Coronary artery (tissue), 2 donors: ENCODE measurements around the gene NSRP1.
A peak's percentile ranks its signal among the peaks of the same experiment; 100 is the strongest.
"Not testable (repeated sequence)": the region's sequence is repeated elsewhere in the genome, so short reads cannot be mapped to it uniquely, and the experiment has no call there.

Experiments used
- DNase-seq: peaks from one replicate; pipeline ENCODE4 v3.0.0-alpha.2; 2017; ENCODE audit warnings: low spot score
- H3K27ac ChIP-seq, 2 donors: fragments of 200-600 bp; sonication (generic); one replicate each; pipeline ENCODE4 v1.5.1; 2016 to 2019
- H3K4me3 ChIP-seq: fragments of 200-600 bp; sonication (generic); 2 replicates; pipeline ENCODE4 v1.5.1; 2016; ENCODE audit warnings: mild to moderate bottlenecking, moderate library complexity
- TF ChIP-seq, protein P1 (sequence below): fragments of 200-600 bp; sonication (generic); IDR thresholded peaks from one replicate; pipeline ENCODE4 v1.5.1; 2019; ENCODE audit warnings: antibody characterized with exemption

NSRP1 gene

GRCh38 chr17:30226878-30227277 is 110.3 kb downstream of the NSRP1 start:
- DNase-seq = peak; percentile 36
- TF ChIP-seq, protein P1, sequence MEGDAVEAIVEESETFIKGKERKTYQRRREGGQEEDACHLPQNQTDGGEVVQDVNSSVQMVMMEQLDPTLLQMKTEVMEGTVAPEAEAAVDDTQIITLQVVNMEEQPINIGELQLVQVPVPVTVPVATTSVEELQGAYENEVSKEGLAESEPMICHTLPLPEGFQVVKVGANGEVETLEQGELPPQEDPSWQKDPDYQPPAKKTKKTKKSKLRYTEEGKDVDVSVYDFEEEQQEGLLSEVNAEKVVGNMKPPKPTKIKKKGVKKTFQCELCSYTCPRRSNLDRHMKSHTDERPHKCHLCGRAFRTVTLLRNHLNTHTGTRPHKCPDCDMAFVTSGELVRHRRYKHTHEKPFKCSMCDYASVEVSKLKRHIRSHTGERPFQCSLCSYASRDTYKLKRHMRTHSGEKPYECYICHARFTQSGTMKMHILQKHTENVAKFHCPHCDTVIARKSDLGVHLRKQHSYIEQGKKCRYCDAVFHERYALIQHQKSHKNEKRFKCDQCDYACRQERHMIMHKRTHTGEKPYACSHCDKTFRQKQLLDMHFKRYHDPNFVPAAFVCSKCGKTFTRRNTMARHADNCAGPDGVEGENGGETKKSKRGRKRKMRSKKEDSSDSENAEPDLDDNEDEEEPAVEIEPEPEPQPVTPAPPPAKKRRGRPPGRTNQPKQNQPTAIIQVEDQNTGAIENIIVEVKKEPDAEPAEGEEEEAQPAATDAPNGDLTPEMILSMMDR = no peak
- no peak overlapping the region for H3K4me3 ChIP-seq
- H3K27ac ChIP-seq = no peak overlapping the region

DNA sequence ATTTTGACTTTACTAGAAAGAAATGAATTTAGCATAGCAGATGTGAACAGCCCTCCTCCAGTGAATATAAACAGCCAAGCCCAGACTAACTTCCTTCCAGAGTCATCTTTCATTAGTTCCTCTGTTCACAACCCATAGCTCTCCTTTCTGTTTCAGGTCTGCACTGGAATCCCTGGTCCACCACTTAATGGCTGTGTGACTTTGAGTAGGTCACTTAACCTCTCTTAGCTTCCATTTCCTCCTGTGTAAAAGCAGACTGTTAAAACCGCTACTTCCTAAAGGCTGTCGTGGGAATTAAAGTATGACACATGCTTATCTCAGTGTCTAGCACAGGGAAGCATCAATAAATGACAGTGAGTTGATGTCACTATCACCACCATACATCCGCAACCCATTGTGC is 111.4 kb downstream of the NSRP1 start:
- DNase-seq = no peak
- no peak overlapping the region for H3K27ac ChIP-seq
- H3K4me3 ChIP-seq = no peak overlapping the region
- TF ChIP-seq, protein P1 = no peak

DNA sequence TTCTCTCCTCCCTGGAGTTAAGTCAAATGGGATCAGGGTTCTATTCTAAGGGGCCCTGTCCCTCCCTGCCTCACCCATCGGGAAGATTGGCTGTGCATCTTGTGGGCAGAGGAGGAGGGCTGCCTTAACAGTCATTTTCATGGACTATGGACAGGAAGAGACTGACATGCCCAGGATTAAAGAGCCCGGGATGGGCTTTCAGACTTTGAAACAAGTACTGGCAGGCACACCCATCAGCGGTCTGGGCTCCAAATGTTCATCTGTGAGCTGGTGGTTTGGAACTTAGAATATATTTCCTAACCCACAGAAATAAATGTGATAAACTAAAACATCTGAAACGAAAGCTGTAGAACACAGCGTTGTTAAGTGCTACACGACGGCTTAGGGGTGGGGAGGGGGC is 112.4 kb downstream of the NSRP1 start:
- Histone ChIP-seq H3K27ac (no peak overlapping the region), H3K4me3 (no peak overlapping the region)
- no peak for DNase-seq
- TF ChIP-seq, protein P1 = no peak

GRCh38 chr17:30230009-30230408 is 113.4 kb downstream of the NSRP1 start:
- not testable (repeated sequence) for DNase-seq, H3K4me3 ChIP-seq, H3K27ac ChIP-seq

DNA sequence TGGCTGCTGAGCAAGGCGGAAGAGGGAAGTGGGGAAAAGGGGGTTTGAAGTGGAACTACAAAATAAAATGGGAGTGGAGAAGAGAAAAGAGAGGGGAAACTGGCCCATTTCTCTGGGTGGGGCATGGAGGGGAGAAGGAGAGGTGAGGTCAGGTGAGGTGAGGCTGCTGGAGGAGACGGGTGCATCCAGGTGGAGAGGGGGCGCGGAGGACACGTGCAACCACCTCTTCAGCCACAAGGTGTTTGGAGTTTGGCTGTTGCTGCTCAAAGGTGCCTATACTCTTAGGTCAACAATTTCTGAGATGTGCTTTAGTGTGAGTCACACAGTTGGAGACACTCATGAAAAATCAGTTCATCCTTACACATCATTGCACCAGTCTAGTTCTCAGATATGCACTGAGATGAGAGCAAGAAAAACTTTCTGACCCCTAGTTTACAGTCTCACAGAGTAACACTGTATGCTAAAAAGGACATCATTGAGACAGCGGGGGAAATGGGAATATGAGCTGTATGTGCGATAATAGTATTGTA is 114.0 kb downstream of the NSRP1 start:
- H3K4me3 ChIP-seq = no peak overlapping the region
- peak; percentile 49 for DNase-seq
- TF ChIP-seq, protein P1 = no peak
- no peak overlapping the region for H3K27ac ChIP-seq

DNA sequence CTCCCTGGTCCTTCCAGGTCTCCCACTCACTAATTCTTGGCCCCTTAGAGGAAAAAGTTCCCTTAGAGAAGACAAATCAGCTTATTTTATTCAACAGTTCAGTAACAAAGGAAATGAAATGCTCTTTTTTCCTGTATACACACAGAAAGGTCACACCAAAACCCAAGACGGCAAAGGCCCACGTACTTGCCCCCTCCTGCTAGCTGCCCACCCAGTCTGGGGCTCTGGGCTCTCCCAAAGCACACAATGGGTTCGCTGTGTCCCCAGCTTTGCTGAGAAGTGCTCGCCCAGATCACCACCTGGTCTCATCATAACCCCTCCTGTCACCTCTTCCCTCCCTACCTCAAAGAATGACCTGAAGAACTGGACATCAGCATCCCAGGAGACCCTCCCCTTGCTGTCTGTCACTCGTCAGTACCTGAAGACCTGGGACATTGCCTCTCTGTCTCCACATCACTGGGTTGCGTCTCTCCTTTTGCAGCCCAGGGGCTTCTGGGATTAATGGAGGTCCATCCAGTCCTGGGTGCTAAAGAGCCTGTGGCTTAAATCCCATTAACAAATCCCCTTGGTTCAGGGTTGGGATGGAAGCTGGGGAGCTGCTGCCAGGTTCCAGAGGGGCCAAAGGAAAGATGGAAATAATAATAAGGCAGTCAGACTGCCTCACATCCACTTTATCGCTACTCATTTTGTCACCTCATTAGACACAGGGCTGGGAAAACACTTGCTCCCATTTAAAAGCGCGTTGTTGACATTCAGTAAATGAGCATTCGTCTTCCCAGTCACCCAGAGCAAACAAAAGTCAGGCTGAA is 115.6 kb downstream of the NSRP1 start:
- TF ChIP-seq, protein P1 = no peak
- peak; percentile 49 for DNase-seq
- Histone ChIP-seq H3K4me3 (no peak overlapping the region), H3K27ac (no peak overlapping the region)

DNA sequence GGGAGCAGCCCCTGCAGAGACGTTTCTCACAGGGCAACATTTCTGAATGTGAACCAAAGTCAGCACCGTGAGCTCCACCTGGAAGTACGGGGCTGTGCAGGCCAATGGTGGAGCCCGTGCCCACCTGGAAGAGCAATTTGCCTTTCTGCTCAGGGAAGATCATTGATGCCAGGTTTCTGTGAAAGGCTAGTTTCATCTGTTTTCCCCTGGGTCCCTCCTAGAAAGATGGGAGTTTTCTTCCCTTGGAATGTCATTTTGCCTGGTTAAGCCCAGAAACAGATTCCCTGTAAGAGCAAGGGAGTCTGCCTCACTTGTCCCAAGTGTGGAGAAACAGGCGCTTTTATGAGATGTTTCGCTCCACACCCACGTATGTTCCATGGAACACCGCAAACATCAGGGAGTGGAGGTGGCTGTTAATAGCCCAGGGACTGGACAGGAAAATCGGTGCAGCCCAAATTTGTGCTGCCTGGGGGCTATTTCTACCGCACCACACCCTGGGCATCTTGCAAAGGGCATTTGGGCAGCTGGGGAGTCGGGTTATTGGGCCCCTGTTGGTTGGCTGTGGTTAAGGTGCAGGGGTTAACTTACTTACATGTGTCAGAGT is 116.3 kb downstream of the NSRP1 start:
- DNase-seq = peak; percentile 31
- H3K27ac ChIP-seq = no peak overlapping the region
- no peak overlapping the region for H3K4me3 ChIP-seq
- TF ChIP-seq, protein P1 = no peak
